ENCODE results near the gene FAM53A. TPM values are rescaled to one million over a fixed set of nuclear protein-coding genes. Genes with fewer than 3 reads are reported as not detected.

FAM53A gene
- total RNA-seq, 1 experiment from 2014 or later = 0.51 TPM

GRCh38 chr4:1664141-1664540 lies 20.0 kb downstream of the FAM53A start:
- Histone ChIP-seq H3K4me3 (no peak overlapping the region), H3K36me3 (no peaks in the 10 kb centered on the region), H3K27ac (no peak overlapping the region), H3K9me3 (replicated peaks) (no peaks in the 10 kb centered on the region), H3K27me3 (no peaks in the 10 kb centered on the region), H3K4me1 (no peaks in the 10 kb centered on the region)
- DNase-seq = no peak

GRCh38 chr4:1663549-1663948 lies 20.6 kb downstream of the FAM53A start:
- H3K27ac ChIP-seq = no peak overlapping the region
- H3K4me3 ChIP-seq = no peak overlapping the region
- no peak for DNase-seq
- H3K9me3 ChIP-seq (replicated peaks) = no peaks in the 10 kb centered on the region
- no peaks in the 10 kb centered on the region for H3K4me1 ChIP-seq
- no peaks in the 10 kb centered on the region for H3K36me3 ChIP-seq
- no peaks in the 10 kb centered on the region for H3K27me3 ChIP-seq

- Histone ChIP-seq H3K27me3 (no peaks in the 10 kb centered on the region), H3K9me3 (replicated peaks) (no peaks in the 10 kb centered on the region), H3K27ac (no peak overlapping the region), H3K36me3 (no peaks in the 10 kb centered on the region), H3K4me1 (no peaks in the 10 kb centered on the region), H3K4me3 (no peak overlapping the region)
- no peak for DNase-seq
Observed at GRCh38 chr4:1661695-1662094, 22.4 kb downstream of the FAM53A start.

DNA sequence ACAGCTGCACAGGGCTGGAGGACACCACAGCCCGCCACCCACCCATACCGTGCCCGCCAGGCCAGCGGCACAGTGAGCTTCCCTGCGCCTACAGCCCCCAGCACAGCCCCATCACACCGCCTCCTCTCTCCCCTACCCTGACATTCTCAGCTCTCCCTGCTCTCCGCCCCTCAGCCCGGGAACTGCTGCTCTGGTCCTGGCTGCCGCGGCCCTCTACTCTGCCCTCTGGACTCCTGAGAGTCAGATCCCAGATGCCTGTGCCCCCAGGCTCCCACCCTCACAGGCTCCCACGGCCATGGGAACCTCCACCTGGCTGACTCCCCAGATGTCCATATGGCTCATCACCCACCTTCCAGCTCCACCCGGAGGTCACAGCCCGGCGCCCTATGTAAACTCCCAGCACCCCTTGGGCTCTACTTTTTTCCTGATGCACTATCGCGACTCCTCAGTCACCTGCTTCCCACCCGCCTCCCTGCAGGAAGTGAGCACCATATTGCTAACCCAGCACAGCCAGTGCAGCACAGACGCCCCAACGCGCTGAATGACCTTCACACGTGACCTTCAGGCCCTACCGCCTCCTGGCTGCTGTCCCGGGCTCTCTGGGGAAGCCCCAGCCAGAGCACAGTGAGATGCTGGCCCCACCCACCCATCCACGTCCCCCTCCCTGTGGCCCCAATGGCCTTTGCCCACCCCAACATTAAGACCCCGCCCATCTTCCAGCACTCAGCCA lies 23.0 kb downstream of the FAM53A start:
- no peaks in the 10 kb centered on the region for H3K36me3 ChIP-seq
- no peaks in the 10 kb centered on the region for H3K4me1 ChIP-seq
- no peak overlapping the region for H3K27ac ChIP-seq
- no peak overlapping the region for H3K4me3 ChIP-seq
- no peaks in the 10 kb centered on the region for H3K9me3 ChIP-seq (replicated peaks)
- no peaks in the 10 kb centered on the region for H3K27me3 ChIP-seq
- DNase-seq = no peak

- no peaks in the 10 kb centered on the region for H3K9me3 ChIP-seq (replicated peaks)
- H3K36me3 ChIP-seq = no peaks in the 10 kb centered on the region
- no peak overlapping the region for H3K27ac ChIP-seq
- no peaks in the 10 kb centered on the region for H3K27me3 ChIP-seq
- no peaks in the 10 kb centered on the region for H3K4me1 ChIP-seq
- no peak overlapping the region for H3K4me3 ChIP-seq
- DNase-seq = no peak
Observed at GRCh38 chr4:1659104-1660043, 24.7 kb downstream of the FAM53A start.

GRCh38 chr4:1658581-1658980 lies 25.5 kb downstream of the FAM53A start:
- H3K9me3 ChIP-seq (replicated peaks) = no peaks in the 10 kb centered on the region
- H3K27ac ChIP-seq = no peak overlapping the region
- DNase-seq = no peak
- H3K27me3 ChIP-seq = no peaks in the 10 kb centered on the region
- no peaks in the 10 kb centered on the region for H3K4me1 ChIP-seq
- no peak overlapping the region for H3K4me3 ChIP-seq
- H3K36me3 ChIP-seq = no peaks in the 10 kb centered on the region

DNA sequence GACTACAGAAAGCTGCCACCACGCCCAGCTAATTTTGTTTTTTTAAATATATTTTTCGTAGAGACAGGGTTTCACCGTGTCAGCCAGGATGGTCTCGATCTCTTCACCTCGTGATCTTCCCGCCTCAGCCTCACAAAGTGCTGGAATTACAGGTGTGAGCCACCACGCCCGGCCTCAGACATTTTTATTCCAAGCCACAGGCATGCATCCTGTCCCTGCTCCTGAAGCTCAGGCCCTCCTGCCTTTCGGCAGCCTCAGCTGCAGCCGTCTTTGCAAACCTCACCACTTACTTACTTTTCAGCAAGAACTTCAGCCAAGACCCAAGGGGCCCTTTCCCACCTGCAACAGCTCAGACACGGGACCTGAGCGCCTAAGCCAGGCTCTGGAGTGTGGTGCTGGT lies 26.0 kb downstream of the FAM53A start:
- Histone ChIP-seq H3K27ac (no peak overlapping the region), H3K4me3 (no peak overlapping the region), H3K27me3 (no peaks in the 10 kb centered on the region), H3K9me3 (replicated peaks) (no peaks in the 10 kb centered on the region), H3K36me3 (no peaks in the 10 kb centered on the region), H3K4me1 (no peaks in the 10 kb centered on the region)
- no peak for DNase-seq

DNA sequence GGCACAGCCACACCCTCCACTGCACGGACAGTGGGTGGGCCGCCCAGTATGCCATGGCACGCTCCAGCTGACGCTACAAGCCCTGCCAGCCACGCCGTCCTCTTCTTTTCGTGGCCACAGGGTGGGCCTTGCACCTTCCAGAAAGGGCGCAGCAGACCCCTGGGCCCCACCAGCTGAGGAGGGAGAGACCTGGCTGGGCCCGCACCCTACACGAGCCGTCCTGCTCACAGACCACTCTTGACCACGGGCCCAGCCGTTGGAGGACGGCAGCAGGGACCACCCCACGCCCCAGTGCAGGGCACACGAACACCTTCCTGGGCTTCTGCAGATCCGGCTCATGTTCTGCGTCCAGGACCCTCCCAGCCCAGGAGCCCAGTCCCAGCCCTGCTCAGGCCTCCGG lies 27.1 kb downstream of the FAM53A start:
- H3K4me3 ChIP-seq = no peak overlapping the region
- DNase-seq = no peak
- no peaks in the 10 kb centered on the region for H3K4me1 ChIP-seq
- H3K27ac ChIP-seq = no peak overlapping the region
- no peaks in the 10 kb centered on the region for H3K36me3 ChIP-seq
- no peaks in the 10 kb centered on the region for H3K9me3 ChIP-seq (replicated peaks)
- no peaks in the 10 kb centered on the region for H3K27me3 ChIP-seq

DNA sequence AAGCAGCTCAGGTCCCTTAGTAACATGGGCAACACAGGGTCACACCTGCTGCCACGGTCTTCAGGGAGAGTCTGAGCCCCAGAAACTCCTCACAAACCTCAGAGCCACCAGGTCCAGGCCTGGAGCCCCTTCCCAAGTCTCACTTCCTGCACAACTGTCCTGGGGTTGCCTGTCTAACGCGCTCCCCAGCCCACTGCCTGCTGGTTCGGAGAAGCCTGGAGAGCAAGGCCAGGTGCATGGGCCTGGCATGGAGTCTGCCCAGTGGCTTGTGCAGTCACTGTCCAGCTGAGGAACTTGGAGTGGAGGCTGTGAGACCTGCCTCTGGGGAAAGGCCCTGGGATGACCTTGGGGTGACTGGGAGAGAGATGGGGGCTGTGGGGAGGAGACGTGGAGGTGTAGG lies 28.0 kb downstream of the FAM53A start:
- Histone ChIP-seq H3K27me3 (no peaks in the 10 kb centered on the region), H3K27ac (no peak overlapping the region), H3K9me3 (replicated peaks) (no peaks in the 10 kb centered on the region), H3K36me3 (no peaks in the 10 kb centered on the region), H3K4me1 (no peaks in the 10 kb centered on the region), H3K4me3 (no peak overlapping the region)
- DNase-seq = no peak

DNA sequence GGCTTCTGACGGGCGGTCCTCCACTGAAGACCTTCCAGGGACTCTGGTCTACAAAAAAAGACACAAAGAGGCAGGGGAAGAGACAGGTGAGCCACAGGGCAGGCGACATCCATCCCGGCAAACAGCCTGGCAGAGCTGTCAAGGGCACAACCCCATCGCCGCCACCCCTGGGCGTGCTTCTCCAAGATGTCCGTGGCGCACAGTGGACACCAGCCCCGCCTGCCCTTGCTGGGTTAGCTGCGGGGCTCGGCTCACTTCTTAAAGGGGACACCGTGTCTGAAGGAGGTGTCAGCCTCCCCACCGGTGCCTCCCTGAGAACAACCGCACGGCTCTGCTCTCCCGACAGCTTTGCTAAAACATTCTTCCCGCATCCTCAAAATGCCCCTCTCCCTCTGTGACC lies 28.4 kb downstream of the FAM53A start:
- H3K4me3 ChIP-seq = no peak overlapping the region
- no peaks in the 10 kb centered on the region for H3K9me3 ChIP-seq (replicated peaks)
- no peak overlapping the region for H3K27ac ChIP-seq
- H3K36me3 ChIP-seq = no peaks in the 10 kb centered on the region
- H3K27me3 ChIP-seq = no peaks in the 10 kb centered on the region
- H3K4me1 ChIP-seq = no peaks in the 10 kb centered on the region
- no peak for DNase-seq

DNA sequence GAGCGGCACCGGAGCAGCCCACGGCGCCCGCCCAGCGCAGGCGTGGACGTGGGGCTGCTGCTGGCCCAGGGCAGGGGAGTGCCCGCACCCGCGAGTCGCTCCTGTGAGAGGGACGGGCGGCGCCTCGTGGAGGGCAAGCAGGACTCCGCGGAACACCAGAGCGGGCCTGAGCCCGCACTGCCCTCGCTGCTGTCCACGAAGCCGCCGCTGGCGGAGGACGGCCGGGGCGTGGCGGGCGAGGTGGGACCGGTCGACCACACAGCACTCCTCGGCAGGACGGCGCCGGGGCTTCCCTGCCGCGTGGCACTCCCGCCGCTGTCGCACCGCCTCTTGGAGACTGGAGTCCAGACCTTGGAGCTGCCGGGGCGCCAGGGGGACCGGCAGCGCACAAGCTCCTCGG lies 29.0 kb downstream of the FAM53A start:
- H3K27ac ChIP-seq = no peak overlapping the region
- DNase-seq = no peak
- no peaks in the 10 kb centered on the region for H3K27me3 ChIP-seq
- H3K4me1 ChIP-seq = no peaks in the 10 kb centered on the region
- no peak overlapping the region for H3K4me3 ChIP-seq
- H3K36me3 ChIP-seq = no peaks in the 10 kb centered on the region
- no peaks in the 10 kb centered on the region for H3K9me3 ChIP-seq (replicated peaks)

- DNase-seq = no peak
- Histone ChIP-seq H3K36me3 (no peaks in the 10 kb centered on the region), H3K4me1 (no peaks in the 10 kb centered on the region), H3K27me3 (no peaks in the 10 kb centered on the region), H3K9me3 (replicated peaks) (no peaks in the 10 kb centered on the region), H3K27ac (no peak overlapping the region), H3K4me3 (no peak overlapping the region)
Observed at GRCh38 chr4:1654216-1654955, 29.7 kb downstream of the FAM53A start.

DNA sequence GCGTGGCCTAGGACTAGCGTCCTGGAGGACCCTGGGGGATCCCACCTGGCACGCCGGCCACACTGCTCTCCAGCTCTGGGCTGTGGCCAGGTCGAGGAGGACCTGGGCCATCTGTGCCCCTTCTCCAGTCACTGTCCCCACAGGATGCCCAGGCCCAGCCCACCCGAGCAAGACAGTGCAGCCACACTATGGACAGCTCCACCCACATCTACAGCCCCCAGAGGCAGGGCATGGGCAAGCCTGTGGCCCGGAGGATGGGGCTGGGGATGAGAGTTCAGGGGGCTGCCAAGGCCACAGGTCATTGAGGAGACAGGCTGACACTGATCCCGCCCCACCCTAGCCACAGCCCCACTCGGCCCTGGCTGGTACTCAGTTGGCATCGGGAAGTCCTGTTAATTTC lies 30.3 kb downstream of the FAM53A start:
- Histone ChIP-seq H3K4me1 (no peaks in the 10 kb centered on the region), H3K9me3 (replicated peaks) (no peaks in the 10 kb centered on the region), H3K36me3 (no peaks in the 10 kb centered on the region), H3K27ac (no peak overlapping the region), H3K4me3 (no peak overlapping the region), H3K27me3 (no peaks in the 10 kb centered on the region)
- DNase-seq = no peak

- Histone ChIP-seq H3K27ac (no peak overlapping the region), H3K27me3 (no peaks in the 10 kb centered on the region), H3K36me3 (no peaks in the 10 kb centered on the region), H3K4me1 (no peaks in the 10 kb centered on the region), H3K4me3 (no peak overlapping the region), H3K9me3 (replicated peaks) (no peaks in the 10 kb centered on the region)
- DNase-seq = no peak
Observed at GRCh38 chr4:1652088-1652487, 32.0 kb downstream of the FAM53A start.

DNA sequence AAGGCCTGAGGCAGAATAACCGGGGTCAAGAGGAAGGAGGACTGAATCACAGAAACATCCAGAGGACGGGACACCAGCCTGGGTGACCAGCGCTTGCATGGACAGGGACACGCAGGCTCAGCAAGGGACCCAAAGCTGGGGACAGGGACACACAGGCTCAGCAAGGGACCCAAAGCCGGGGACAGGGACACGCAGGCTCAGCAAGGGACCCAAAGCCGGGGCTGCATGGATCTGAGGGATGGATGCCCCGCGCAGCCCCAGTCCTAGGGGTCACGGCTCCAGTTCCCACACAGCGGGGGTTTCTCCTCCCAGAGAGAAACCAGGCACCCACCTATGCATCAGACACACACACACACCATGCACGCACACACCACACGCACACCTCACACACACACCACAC lies 32.5 kb downstream of the FAM53A start:
- DNase-seq = no peak
- Histone ChIP-seq H3K4me3 (no peak overlapping the region), H3K4me1 (no peaks in the 10 kb centered on the region), H3K27me3 (no peaks in the 10 kb centered on the region), H3K36me3 (no peaks in the 10 kb centered on the region), H3K9me3 (replicated peaks) (no peaks in the 10 kb centered on the region), H3K27ac (no peak overlapping the region)

Data from SJCRH30 (cell line).